ENCODE data around the gene BSCL2. TPM values are rescaled to one million over a fixed set of nuclear protein-coding genes. Genes with fewer than 3 reads are reported as not detected.
A peak's percentile ranks its signal among the peaks of the same experiment; 100 is the strongest.
"Not testable (repeated sequence)": the region's sequence is repeated elsewhere in the genome, so short reads cannot be mapped to it uniquely, and the experiment has no call there.

Gene BSCL2
- total RNA-seq, 1 donor from 2014 or later = 20.9 TPM

DNA sequence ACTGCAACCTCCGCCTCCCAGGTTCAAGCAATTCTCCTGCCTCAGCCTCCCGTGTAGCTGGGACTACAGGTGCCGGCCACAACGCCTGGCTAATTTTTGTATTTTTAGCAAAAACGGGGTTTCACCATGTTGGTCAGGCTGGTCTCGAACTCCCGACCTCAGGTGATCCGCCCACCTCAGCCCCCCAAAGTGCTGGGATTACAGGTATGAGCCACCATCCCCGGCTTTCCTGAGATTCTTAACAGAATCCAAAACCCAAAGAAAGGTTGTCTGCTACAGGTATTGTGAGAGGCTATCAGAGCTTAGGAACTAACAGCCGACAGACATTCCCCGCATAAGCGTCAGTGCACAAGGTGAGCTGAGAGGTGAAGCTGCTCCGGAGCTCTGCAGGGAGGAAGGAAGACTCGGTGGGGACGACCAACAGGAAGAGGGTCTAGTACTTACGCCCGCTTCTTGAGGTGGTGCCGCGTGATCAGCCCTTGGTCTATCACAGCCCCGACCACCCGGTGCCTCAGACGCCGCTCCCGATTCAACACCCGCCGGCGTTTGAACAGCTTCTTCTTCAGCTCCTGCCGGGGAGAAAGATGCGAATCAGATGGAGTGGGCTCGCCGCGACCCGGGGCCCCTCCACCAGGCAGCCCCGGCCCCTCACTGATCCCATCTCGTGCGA, 42.7 kb downstream of the BSCL2 start:
- no peak for DNase-seq (ENCODE audit: low read depth, low spot score)

DNA sequence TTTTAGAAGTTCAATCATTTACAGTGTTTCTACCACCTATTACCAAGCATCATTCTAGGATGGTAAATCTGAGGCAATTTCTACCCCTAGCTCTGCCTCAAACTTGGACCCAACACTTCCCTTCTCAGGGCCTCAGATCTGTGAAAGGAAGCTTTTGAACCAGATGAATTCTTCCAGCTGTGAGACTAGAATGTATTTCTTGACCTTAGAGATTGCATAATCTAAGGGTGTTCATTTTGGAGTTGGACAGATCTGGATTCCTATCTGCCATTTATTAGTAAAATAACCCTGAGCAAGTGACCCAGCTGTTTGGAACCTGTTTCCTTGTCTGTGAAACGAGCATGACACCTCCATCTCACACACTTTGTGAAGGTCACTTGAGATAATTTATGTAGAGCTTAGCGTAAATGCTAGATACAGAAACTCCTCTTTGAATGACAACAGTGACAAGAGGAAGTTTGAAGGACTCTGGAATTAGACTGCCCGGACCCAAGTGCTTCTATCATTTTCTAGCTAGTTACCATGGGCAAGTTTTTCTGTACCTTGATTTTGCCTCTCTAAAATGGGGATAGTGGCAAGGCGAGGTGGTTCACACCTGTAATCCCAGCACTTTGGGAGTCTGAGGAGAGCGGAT, 50.3 kb downstream of the BSCL2 start:
- DNase-seq (ENCODE audit: low read depth, low spot score) = no peak

DNA sequence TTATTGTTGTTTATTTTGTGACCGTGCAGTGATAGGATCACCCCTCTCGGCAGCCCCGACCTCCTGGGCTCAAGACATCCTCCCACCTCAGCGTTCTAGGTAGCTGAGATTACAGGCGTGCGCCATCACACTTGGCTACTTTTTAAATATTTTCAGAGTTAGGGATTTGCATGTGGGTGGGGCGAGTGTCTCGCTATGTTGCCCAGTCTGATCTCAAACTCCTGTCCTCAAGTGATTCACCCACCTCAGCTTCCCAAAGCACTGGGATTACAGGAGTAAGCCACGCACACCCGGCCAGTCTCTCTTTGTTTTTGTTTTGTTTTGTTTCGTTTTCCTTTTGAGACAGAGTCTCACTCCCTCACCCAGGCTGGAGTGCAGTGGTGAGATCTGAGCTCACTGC, 52.9 kb downstream of the BSCL2 start:
- no peak for DNase-seq (ENCODE audit: low read depth, low spot score)

DNA sequence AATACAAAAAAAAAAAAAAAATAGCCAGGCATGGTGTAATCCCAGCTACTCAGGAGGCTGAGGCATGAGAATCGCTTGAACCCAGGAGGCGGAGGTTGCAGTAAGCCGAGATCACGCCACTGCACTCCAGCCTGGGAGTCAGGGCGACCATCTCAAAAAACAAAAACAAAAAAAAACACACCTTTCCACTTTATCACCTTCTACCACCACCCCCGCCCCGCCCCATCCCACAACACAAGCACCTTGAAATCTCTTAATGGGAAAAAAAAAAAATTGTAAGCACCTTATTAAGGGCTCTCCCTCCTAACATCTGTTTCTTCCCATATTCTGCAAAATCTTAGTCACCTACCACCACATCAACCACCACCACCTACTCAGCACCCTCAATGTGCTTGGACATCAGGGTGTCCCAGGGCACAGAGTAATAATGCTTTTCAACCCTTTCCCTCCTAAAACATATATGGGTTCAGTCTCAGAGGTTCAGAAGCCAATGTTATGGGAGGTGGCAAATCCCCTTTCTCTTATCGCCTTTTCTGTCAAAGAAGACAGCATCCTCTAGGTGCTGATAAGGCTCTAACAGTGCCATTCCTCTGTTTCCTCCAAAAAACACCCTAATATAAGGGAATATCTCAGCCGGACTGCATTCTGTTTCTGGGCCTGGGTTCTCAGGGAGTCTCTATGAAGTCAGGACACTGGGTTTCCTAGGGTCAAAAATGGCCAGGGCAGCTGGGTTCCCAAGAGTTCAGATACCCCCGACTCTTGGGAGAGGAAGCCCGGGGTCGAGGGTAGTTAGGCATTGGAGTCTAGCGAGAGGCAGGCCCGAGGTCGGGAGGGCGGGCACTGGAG, 54.8 kb downstream of the BSCL2 start:
- no peak for DNase-seq (ENCODE audit: low read depth, low spot score)

DNA sequence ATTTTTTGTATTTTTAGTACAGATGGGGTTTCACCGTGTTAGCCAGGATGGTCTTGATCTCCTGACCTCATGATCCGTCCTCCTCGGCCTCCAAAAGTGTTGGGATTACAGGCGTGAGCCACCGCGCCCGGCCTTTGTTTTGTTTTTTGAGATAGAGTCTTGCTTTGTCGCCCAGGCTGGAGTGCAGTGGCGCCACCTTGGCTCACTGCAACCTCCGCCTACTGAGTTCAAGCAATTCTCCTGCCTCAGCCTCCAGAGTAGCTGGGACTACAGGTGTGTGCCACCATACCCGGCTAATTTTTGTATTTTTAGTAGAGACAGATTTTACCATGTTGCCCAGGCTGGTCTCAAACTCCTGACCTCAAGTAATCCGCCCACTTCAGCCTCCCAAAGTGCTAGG, 56.9 kb downstream of the BSCL2 start:
- not testable (repeated sequence) for DNase-seq (ENCODE audit: low read depth, low spot score)

DNA sequence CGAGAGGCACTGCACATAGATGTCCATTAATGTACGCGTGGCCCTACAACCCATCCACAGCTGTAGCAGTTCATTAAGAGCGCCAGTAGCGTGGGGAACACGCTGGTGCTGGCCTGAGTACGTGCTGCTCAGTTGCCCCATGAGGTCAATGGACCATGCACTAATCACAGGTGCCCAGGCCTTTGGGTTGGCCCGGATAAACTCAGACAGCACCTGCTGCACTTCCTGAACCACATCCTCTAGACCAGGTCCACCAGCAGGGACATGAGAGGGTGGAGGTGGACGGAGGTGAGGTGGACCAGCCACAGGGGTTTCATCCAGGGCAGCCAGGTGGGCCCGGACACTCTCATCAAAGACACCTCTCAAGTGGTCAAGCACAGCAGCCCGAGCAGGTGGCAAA, 57.7 kb downstream of the BSCL2 start:
- DNase-seq (ENCODE audit: low read depth, low spot score) = no peak

DNA sequence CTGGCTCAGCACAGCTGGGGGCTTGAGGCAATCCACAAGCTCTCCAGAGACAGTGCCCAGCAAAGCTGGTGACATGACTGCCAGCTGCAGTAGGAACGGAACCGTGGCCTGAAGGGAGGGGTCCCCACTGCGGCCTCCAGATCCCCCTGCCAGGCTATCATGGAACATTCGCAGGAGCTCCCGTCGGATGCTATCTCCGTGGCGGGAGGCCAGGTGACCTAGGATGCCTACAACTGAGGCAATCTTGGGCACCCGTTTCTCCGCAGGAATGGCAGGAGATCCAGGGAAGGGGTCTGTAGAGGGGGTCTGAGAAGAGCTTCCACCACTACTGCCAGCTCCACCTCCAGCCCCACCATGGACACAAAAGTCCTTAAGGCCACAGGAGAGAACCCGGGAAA, 58.3 kb downstream of the BSCL2 start:
- DNase-seq (ENCODE audit: low read depth, low spot score) = no peak

DNA sequence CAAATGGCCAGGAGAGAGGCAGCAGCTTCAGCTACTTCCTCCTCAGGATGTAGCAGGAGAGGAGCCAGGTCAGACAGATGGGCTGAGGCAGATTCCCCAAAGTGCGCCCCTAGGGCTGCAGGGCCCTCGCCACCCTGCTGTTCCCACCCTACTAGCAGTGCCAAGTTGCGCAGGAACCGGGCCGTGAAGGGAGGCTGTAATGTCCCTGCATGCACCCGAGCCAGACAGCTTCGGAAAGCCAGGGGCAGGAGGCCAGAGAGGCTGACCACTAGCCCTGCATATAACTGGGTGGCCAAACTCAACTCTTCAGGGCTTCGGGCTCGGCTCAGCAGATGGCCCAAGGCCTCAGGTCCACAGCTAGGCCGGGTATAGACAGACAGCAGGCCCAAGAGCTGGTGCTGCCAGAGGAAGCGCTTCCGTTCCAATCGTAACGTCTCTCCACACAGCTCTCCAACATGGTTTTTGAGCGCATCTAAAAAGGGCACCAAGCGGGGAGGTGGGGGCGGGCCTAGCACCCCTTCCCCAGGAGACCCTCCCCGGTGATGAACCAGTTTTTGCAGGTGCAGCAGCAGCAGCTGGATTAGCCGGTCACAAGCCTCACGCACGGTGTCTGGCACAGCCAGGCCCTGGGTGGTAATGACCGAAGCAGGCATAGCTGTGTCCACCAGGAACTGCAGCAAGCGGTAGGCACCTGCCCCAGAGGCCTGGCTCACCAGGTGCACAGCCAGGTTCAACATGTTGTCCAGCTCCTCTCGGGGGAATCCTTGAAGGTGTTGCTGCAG, 58.8 kb downstream of the BSCL2 start:
- no peak for DNase-seq (ENCODE audit: low read depth, low spot score)

DNA sequence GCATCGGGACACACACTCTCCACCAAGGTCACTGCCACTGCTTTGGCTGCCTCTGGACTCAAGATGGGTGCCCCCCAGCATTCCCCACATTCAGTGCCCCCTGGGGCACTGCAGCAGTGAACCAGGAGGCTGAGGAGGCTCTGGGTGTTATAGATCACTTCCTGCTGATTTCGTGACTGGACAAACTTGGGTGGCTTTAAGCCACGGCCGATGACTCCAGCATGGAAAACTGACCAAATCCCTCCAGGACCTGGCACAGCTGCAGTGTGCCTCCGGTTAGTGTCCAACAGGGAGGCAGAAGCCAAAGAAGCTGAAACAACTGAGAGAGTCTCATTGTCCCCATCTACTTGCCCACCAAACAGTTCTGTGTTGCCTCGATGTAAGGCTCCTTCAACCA, 59.6 kb downstream of the BSCL2 start:
- DNase-seq (ENCODE audit: low read depth, low spot score) = no peak

DNA sequence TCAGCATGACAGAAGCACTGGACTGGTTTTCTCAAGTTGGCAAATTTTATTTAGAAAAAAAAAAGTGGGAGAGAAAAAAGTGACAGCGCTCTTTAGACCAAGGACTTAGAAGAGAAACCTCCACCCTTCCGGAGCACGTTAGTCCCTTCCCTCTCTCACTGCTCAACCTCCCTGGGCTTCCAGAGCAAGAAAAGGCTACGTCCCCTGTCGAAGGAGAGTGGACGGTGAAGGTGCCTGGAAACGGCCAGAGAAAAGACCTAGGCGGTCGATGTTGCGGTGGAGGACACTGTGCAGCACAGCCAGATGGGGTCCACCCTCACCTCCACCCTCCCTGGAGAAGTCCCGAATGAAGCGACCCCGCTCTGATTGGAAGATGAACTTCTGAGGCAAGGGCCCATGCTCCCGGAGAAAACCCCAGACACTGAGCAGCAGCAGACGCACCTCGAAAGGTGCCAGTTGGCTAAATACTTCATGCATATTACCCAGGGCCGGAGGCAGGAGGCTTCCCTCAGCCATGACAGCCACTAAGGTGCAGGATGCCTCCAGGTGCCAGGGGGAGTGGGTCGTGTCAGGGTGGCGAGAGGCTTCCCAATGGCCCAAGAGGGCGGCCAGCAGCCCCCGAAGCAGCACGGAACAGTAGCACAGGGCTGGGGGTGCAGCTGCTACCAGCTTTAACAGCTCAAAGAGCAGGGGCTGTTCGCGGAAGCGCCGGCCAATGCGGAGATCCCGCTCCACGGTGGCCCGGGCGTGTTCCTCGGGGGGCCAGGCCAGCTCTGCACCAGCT, 60.2 kb downstream of the BSCL2 start:
- no peak for DNase-seq (ENCODE audit: low read depth, low spot score)

DNA sequence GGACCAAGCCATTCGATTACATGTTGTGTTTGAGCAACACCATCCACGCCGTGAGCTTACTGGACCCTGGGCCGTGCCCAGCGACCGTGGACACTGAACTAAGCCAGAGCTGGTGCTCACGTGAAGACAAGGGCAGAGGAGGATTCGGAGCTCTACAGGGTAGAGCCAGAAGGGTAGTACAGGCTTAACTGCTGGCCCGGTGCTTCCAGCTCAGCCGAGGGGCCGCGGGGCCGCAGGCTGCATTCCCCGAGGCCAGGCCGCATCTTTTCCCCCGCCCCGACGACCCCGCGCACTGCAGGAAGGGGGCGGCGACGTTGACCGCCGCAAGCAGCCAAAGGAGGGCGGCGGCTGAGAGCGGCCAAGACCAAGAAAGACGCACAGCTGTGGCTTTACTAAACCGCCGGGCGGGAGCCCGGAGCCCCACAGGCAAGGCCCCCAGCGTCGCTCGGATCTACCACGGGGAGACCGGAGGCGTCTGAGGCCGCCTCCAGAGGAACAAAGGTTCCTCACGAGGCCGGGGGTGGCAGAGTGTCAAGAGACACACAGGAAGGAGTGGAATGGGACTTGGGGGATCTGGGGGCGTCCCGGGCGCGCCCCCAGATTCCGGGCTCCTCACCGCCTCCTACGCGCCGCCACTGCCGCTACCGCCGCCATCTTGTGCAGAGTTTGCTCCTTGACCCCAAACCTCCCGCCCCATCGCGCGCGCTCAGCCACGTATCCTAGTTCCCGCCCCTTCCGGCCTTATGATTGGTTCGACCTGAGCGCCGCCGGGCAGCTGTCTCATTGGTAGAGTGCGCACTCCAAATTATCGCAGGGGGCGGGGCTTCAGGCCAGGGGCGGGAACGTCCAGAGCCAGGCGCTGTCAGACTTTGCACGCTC, 61.0 kb downstream of the BSCL2 start, which contains the start of gene GANAB:
GANAB (minus strand) TSS at position 668 of the 879 bp plus-strand sequence; CDS start at position 654, 14 bp downstream.
- peak; percentile 92 for DNase-seq (ENCODE audit: low read depth, low spot score)

DNA sequence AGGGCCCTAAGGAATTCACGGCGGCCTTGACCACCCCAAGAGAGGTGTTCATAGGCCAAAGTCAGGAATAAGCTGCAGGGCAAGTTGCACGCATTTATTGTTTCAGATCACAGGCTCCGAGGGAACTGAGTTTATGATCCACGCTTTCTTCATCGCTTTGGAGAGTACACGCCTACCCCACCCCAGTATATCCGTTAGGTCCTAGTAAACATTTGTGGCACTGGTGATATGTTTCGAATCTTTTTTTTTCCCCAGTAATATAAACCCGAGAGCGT, 61.6 kb downstream of the BSCL2 start:
- DNase-seq (ENCODE audit: low read depth, low spot score) = no peak

DNA sequence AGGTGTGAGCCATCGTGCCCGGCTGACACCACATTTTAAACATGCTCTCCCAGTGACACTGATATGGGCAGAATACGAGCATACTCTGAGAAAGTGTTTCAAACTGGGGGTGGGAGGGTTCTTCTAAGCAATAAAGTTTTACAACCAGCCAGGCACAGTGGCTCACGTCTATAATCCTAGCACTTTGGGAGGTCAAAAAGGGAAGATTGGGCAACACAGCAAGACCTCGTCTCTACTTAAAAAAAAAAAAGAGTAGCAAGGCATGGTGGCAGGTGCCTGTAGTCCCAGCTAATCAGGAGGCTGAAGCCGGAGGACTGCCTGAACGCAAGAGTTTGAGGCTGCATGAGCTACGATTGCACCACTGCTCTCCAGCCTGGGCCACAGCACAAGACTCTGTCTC, 63.0 kb downstream of the BSCL2 start:
- no peak for DNase-seq (ENCODE audit: low read depth, low spot score)

Other genes with a start within 250 kb of the BSCL2 start
- 479 and 591 TPM in 2 replicates for gene AHNAK, start 160.6 kb downstream of the BSCL2 start, total RNA-seq
- 1,341 and 1,809 TPM in 2 replicates for gene EEF1G, start 133.5 kb downstream of the BSCL2 start, total RNA-seq
- 7.7 and 9.6 TPM in 2 replicates for gene TUT1, start 115.9 kb downstream of the BSCL2 start, total RNA-seq
- 262 and 269 TPM in 2 replicates for gene MTA2, start 105.6 kb downstream of the BSCL2 start, total RNA-seq
- 32.1 and 34.8 TPM in 2 replicates for gene EML3, start 94.6 kb downstream of the BSCL2 start, total RNA-seq
- gene ROM1, start 94.2 kb downstream of the BSCL2 start, total RNA-seq = 6.1 and 11.1 TPM in 2 replicates
- gene B3GAT3, start 85.4 kb downstream of the BSCL2 start, total RNA-seq = 17.0 and 19.3 TPM in 2 replicates
- gene GANAB, start 60.8 kb downstream of the BSCL2 start, total RNA-seq = 272 and 287 TPM in 2 replicates
- gene INTS5, start 54.1 kb downstream of the BSCL2 start, total RNA-seq = 25.5 and 26.2 TPM in 2 replicates
- gene C11orf98, start 42.2 kb downstream of the BSCL2 start, total RNA-seq = 40.5 and 49.2 TPM in 2 replicates
- gene CSKMT, start 42.1 kb downstream of the BSCL2 start, total RNA-seq = 7.5 TPM in 2 replicates
- gene UQCC3, start 35.8 kb downstream of the BSCL2 start, total RNA-seq = 10.0 and 13.0 TPM in 2 replicates
- gene LBHD1, start 35.2 kb downstream of the BSCL2 start, total RNA-seq = 2.3 and 3.3 TPM in 2 replicates
- 153 and 182 TPM in 2 replicates for gene UBXN1, start 28.4 kb downstream of the BSCL2 start, total RNA-seq
- gene LRRN4CL, start 17.9 kb downstream of the BSCL2 start, total RNA-seq = under 0.01 and 0.04 TPM in 2 replicates
- not detected in 2 replicates for gene GNG3, start 252 bp upstream of the BSCL2 start, total RNA-seq
- gene HNRNPUL2, start 20.0 kb upstream of the BSCL2 start, total RNA-seq = 11.6 and 14.2 TPM in 2 replicates
- gene TTC9C, start 21.1 kb upstream of the BSCL2 start, total RNA-seq = 32.8 and 34.2 TPM in 2 replicates
- 8.7 and 12.1 TPM in 2 replicates for gene ZBTB3, start 46.7 kb upstream of the BSCL2 start, total RNA-seq
- 58.6 and 85.9 TPM in 2 replicates for gene POLR2G, start 54.2 kb upstream of the BSCL2 start, total RNA-seq
- 20.3 and 29.1 TPM in 2 replicates for gene TAF6L, start 64.0 kb upstream of the BSCL2 start, total RNA-seq
- gene TMEM179B, start 80.0 kb upstream of the BSCL2 start, total RNA-seq = 25.2 and 30.3 TPM in 2 replicates
- 12.5 and 14.1 TPM in 2 replicates for gene TMEM223, start 84.6 kb upstream of the BSCL2 start, total RNA-seq
- gene NXF1, start 98.0 kb upstream of the BSCL2 start, total RNA-seq = 14.8 and 38.9 TPM in 2 replicates
- gene STX5, start 124.6 kb upstream of the BSCL2 start, total RNA-seq = 35.9 and 39.6 TPM in 2 replicates
- gene TEX54, start 125.4 kb upstream of the BSCL2 start, total RNA-seq = 0.26 TPM in 1 of 2 replicates, not detected in the other
- gene WDR74, start 132.2 kb upstream of the BSCL2 start, total RNA-seq = 71.1 and 71.2 TPM in 2 replicates
- gene SLC3A2, start 173.5 kb upstream of the BSCL2 start, total RNA-seq = 140 and 175 TPM in 2 replicates
- not detected in 2 replicates for gene CHRM1, start 213.9 kb upstream of the BSCL2 start, total RNA-seq